Epithelial cell of alveolus of lung (primary cell): Measurements from ENCODE around the gene ALCAM. TPM values are rescaled to one million over a fixed set of nuclear protein-coding genes. Genes with fewer than 3 reads are reported as not detected.

ENCODE experiments used
- total RNA-seq: library from RNA; depleted of rRNA; stranded (reverse); fragments of >200 nt; gene quantifications from 2 replicates; pipeline ENCODE4 v1.2.1, GENCODE V29; 2015

ALCAM gene
- 13.6 and 69.0 TPM in 2 replicates for total RNA-seq

DNA sequence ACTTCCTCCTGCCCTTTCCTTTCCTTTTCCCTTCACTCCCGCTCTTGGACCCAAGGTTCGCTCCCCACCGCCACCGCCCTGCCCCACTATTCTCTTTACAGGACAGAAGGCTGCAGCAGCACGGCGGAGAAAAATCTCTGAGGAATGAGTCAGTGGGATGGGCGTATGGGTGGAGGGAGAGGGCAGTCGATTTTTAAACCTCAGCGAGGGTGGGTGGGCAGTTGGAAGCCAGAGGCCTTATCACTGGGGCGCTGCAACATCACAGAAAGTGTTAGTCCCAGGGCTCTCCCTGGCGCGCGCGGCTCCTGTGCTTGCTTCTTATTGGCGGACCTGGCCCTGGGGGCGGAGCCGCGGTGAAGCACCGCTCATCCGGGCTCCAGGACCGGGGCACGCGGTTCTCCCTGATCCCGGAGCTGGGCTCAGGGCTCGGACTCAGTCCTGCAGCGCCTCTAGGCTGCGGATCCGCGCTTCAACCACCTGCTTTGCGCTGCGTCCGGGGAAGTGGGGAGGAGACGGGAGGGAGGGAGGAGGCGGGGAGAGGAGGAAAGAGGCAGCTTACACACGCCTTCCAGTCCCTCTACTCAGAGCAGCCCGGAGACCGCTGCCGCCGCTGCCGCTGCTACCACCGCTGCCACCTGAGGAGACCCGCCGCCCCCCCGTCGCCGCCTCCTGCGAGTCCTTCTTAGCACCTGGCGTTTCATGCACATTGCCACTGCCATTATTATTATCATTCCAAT, at the start of gene ALCAM:
Gene ALCAM (plus strand): TSS at position 584 of the 737 bp plus-strand sequence.

